Endothelial cell of umbilical vein (primary cell): ENCODE data around the gene CTDSP1. TPM values are rescaled to one million over a fixed set of nuclear protein-coding genes. Genes with fewer than 3 reads are reported as not detected.

ENCODE experiments used
- BruUV-seq: library from RNA; stranded (reverse); fragments of 400-500 nt; replicated peaks from 2 replicates; lab custom pipeline; 2021; lab: Mats Ljungman, UMichigan
- CTCF ChIA-PET: fragments of 300-600, 350-600 bp; sonication (Branson Sonifier 250); formaldehyde crosslinking; loops from one replicate; lab custom pipeline; 2021; ENCODE audit warnings: antibody characterized with exemption, inconsistent platforms; lab: Charles Lee
- POLR2A ChIA-PET: fragments of 300-600, 350-600 bp; sonication (Branson Sonifier 250); formaldehyde crosslinking; loops from one replicate; lab custom pipeline; 2021; ENCODE audit warnings: antibody characterized with exemption, inconsistent platforms; lab: Charles Lee
- DNase-seq: peaks from one replicate; pipeline ENCODE4 v3.0.0-alpha.2; 2011; ENCODE audit warnings: low read depth, low spot score
- FAIRE-seq: peaks from 2 replicates; lab custom pipeline; 2011; peaks lifted over from hg19 to GRCh38; lab: Jason Lieb, UNC
- H2AFZ ChIP-seq: 2 replicates; pipeline ENCODE4 v1.6.0; 2012; ENCODE audit warnings: low read depth, low read length, control low read depth, inconsistent platforms
- H3K27ac ChIP-seq: 2 replicates; pipeline ENCODE4 v1.5.1; 2011; ENCODE audit warnings: low read depth, mild to moderate bottlenecking, control low read depth, low read length, moderate library complexity; ENCODE audit not compliant: insufficient read depth
- H3K27me3 ChIP-seq, 2 experiments: 2 replicates each; pipeline versions ENCODE4 v1.6.0 to v1.6.1; 2011; ENCODE audit warnings: low read length in 2 of 2, mixed read lengths in 1 of 2; ENCODE audit not compliant: control insufficient read depth in 2 of 2, insufficient read depth in 2 of 2
- H3K36me3 ChIP-seq, 2 experiments: 2 replicates in 1 of 2; 3 replicates in 1 of 2; pipeline ENCODE4 v1.5.1; 2011; ENCODE audit warnings: low read length in 2 of 2, mild to moderate bottlenecking in 1 of 2, moderate library complexity in 1 of 2; ENCODE audit not compliant: control insufficient read depth in 2 of 2, insufficient read depth in 2 of 2; ENCODE audit errors: extremely low read depth in 1 of 2
- H3K4me1 ChIP-seq: 3 replicates; pipeline ENCODE4 v1.5.1; 2011; ENCODE audit warnings: mild to moderate bottlenecking, low read length; ENCODE audit not compliant: control insufficient read depth, insufficient read depth; ENCODE audit errors: extremely low read depth
- H3K4me2 ChIP-seq: 2 replicates; pipeline ENCODE4 v1.6.1; 2011; ENCODE audit warnings: low read length, control low read depth, mixed read lengths; ENCODE audit not compliant: insufficient read depth
- H3K4me3 ChIP-seq, 3 experiments: fragments of 200-600 bp in 1 of 3; sonication (generic), shearing (Covaris generic) in 1 of 3; replicated peaks in 1 of 3; 2 replicates each; pipeline ENCODE4 v1.5.1; 2011 to 2016; ENCODE audit warnings: control low read depth in 3 of 3, low read length in 3 of 3, mild to moderate bottlenecking in 2 of 3, inconsistent platforms in 1 of 3, low read depth in 1 of 3, moderate library complexity in 1 of 3; ENCODE audit not compliant: insufficient read depth in 1 of 3
- H3K79me2 ChIP-seq: 2 replicates; pipeline ENCODE4 v1.6.0; 2012; ENCODE audit warnings: low read length, inconsistent platforms; ENCODE audit not compliant: control insufficient read depth, insufficient read depth
- H3K9ac ChIP-seq: replicated peaks from 2 replicates; pipeline ENCODE3; 2011; ENCODE audit warnings: low read length, control low read depth; ENCODE audit not compliant: insufficient read depth; ENCODE audit errors: extremely low read depth
- H3K9me1 ChIP-seq: replicated peaks from 3 replicates; pipeline ENCODE4 v1.6.0; 2011; ENCODE audit warnings: mild to moderate bottlenecking, low read length; ENCODE audit not compliant: control insufficient read depth, insufficient read depth; ENCODE audit errors: extremely low read depth
- H3K9me3 ChIP-seq: replicated peaks from 2 replicates; pipeline ENCODE4 v1.5.1; 2012; ENCODE audit warnings: low read length, inconsistent platforms; ENCODE audit not compliant: control insufficient read depth, insufficient read depth
- H4K20me1 ChIP-seq: replicated peaks from 2 replicates; pipeline ENCODE3; 2011; ENCODE audit warnings: mild to moderate bottlenecking, low read length; ENCODE audit not compliant: control insufficient read depth, insufficient read depth; ENCODE audit errors: extremely low read depth
- EZH2 ChIP-seq: IDR thresholded peaks from 2 replicates; pipeline ENCODE4 v1.6.1; 2012; ENCODE audit warnings: borderline replicate concordance, low read depth, mild to moderate bottlenecking, moderate library complexity, low read length, inconsistent platforms; ENCODE audit not compliant: severe bottlenecking
- FOS ChIP-seq: IDR thresholded peaks from 2 replicates; pipeline ENCODE4 v1.6.1; 2011; ENCODE audit warnings: mild to moderate bottlenecking, low read length, moderate library complexity, borderline replicate concordance; ENCODE audit not compliant: insufficient read depth
- GATA2 ChIP-seq: IDR thresholded peaks from 2 replicates; pipeline ENCODE4 v1.7.0; 2011; ENCODE audit warnings: low read depth, mild to moderate bottlenecking, moderate library complexity, mixed read lengths, low read length; ENCODE audit not compliant: insufficient read length, insufficient read depth
- JUN ChIP-seq: IDR thresholded peaks from 2 replicates; pipeline ENCODE4 v1.6.1; 2011; ENCODE audit warnings: borderline replicate concordance, low read depth; ENCODE audit not compliant: insufficient read length, insufficient read depth
- MYC ChIP-seq: IDR thresholded peaks from one replicate; pipeline ENCODE4 v1.6.1; 2011; ENCODE audit warnings: mild to moderate bottlenecking, low read depth, low read length
- POLR2A ChIP-seq: IDR thresholded peaks from 2 replicates; pipeline ENCODE4 v1.6.1; 2012; ENCODE audit warnings: low read depth, mild to moderate bottlenecking, control low read depth, low read length
- POLR2AphosphoS5 ChIP-seq: IDR thresholded peaks from 2 replicates; pipeline ENCODE4 v1.6.1; 2012; ENCODE audit warnings: low read depth, mild to moderate bottlenecking, control low read depth, low read length, moderate library complexity; ENCODE audit not compliant: insufficient read depth
- dilution Hi-C: fragments of 300-500 bp; cut with MboI; formaldehyde crosslinking; loops from one replicate; pipeline ENCODE4 v1.15.0; 2019; ENCODE audit warnings: low sequenced_read_pairs; ENCODE audit not compliant: extremely low pct_ligation_motif_present
- intact Hi-C: fragments of 100-400 bp; cut with micrococcal nuclease; formaldehyde crosslinking; loops from one replicate; pipeline ENCODE4 v1.10.0; 2022
- polyA plus RNA-seq, 4 experiments: library from polyadenylated mRNA; depleted of rRNA in 3 of 4; stranded (reverse) in 3 of 4; unstranded in 1 of 4; fragments of >200 nt; gene quantifications; 2 replicates each; pipeline versions ENCODE4 v1.2.1 to v1.2.3, GENCODE V29; 2011 to 2012; ENCODE audit warnings: missing spikeins in 1 of 4
- total RNA-seq: library from RNA; stranded (reverse); gene quantifications from 2 replicates; pipeline ENCODE4 v1.2.3, GENCODE V29; 2021
- TF ChIP-seq, protein P1 (sequence below), 2 donors: IDR thresholded peaks; 1 replicate in 1 of 2; 2 replicates in 1 of 2; pipeline ENCODE4 v1.5.1; 2011; ENCODE audit warnings: low read length in 2 of 2, mild to moderate bottlenecking in 2 of 2, moderate library complexity in 2 of 2, control low read depth in 1 of 2, inconsistent platforms in 1 of 2, low read depth in 1 of 2; ENCODE audit not compliant: insufficient read depth in 1 of 2; ENCODE audit errors: extremely low read depth in 1 of 2
- TF ChIP-seq, protein P2 (sequence below): IDR thresholded peaks from 2 replicates; pipeline ENCODE4 v1.6.1; 2011; ENCODE audit not compliant: insufficient read depth, insufficient read length

Gene CTDSP1
- total and polyA plus RNA-seq, 2 donors (not counting 3 experiments of a cell fraction or from before 2014, with no cell fraction given): 86.1 to 112 TPM

DNA sequence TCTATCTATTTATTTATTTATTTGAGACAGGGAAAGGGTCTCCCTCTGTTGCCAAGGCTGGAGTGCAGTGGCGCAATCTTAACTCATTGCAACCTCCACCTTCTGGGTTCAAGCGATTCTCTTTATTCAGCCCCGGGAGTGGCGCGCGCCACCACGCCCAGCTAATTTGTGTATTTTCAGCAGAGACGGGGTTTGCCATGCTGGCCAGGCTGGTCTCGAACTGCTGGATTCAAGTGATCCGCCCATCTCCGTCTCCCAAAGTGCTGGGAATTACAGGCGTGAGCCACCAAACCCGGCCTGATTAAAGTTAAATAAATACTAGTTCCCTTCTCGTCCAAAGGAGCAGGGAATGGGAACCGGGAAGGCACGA lies 4.2 kb upstream of the CTDSP1 start:
- no peaks in the 10 kb centered on the region for H3K36me3 ChIP-seq
- TF ChIP-seq EZH2 (no peak), FOS (no peak), MYC (no peak), POLR2A (no peak), POLR2AphosphoS5 (no peak), JUN (no peak), GATA2 (no peak)
- TF ChIP-seq, protein P1, sequence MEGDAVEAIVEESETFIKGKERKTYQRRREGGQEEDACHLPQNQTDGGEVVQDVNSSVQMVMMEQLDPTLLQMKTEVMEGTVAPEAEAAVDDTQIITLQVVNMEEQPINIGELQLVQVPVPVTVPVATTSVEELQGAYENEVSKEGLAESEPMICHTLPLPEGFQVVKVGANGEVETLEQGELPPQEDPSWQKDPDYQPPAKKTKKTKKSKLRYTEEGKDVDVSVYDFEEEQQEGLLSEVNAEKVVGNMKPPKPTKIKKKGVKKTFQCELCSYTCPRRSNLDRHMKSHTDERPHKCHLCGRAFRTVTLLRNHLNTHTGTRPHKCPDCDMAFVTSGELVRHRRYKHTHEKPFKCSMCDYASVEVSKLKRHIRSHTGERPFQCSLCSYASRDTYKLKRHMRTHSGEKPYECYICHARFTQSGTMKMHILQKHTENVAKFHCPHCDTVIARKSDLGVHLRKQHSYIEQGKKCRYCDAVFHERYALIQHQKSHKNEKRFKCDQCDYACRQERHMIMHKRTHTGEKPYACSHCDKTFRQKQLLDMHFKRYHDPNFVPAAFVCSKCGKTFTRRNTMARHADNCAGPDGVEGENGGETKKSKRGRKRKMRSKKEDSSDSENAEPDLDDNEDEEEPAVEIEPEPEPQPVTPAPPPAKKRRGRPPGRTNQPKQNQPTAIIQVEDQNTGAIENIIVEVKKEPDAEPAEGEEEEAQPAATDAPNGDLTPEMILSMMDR (IDR thresholded peaks at IDR 0.05; ENCODE audit: extremely low read depth in 1 of 2, insufficient read depth in 1 of 2, low read depth in 1 of 2, low read length in 2 of 2): no peak
- TF ChIP-seq, protein P2, sequence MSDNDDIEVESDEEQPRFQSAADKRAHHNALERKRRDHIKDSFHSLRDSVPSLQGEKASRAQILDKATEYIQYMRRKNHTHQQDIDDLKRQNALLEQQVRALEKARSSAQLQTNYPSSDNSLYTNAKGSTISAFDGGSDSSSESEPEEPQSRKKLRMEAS: no peak
- no TSS peak for BruUV-seq
- DNase-seq (no peak), FAIRE-seq (peak; percentile 18)
- H2AFZ ChIP-seq: peak overlapping the region; percentile 76
- peak overlapping the region; percentile 34 for H3K9ac ChIP-seq
- peak overlapping the region; percentile 83 for H3K4me2 ChIP-seq
- intact Hi-C loops: loop anchor here (5.0 kb wide), 1 partner anchor 237 kb away; no protein-coding TSS in a partner anchor
- ChIA-PET POLR2A (interaction anchor here (1.5 kb wide), 1 partner anchor 72 kb away, joined by 3 read pairs; no protein-coding TSS in a partner anchor), CTCF (interaction anchor here (0.7 to 5.7 kb wide), 15 partner anchors 27 to 452 kb away, joined by 3 to 99 read pairs (median 5); partner anchors contain the start of genes AAMP, CATIP and PNKD)
- no peaks in the 10 kb centered on the region for H3K27me3 ChIP-seq
- H3K79me2 ChIP-seq: peaks cover 5% of the 10 kb centered on the region
- dilution Hi-C loops: no loop called here
- H3K4me1 ChIP-seq: peaks cover 26% of the 10 kb centered on the region
- H3K9me1 ChIP-seq: no peaks in the 10 kb centered on the region
- no peak overlapping the region for H3K27ac ChIP-seq
- H4K20me1 ChIP-seq: no peaks in the 10 kb centered on the region
- no peaks in the 10 kb centered on the region for H3K9me3 ChIP-seq
- H3K4me3 ChIP-seq: peak overlapping the region; percentile 15 to 55 (median 46)
